DOHH2 (cell line): Measurements from ENCODE around the gene CFAP74.

Experiments used
- H3F3A ChIP-seq: fragments of 200-600 bp; sonication (generic), shearing (Covaris generic); 2 replicates; pipeline ENCODE4 v1.6.0; 2016; ENCODE audit warnings: antibody characterized with exemption, mild to moderate bottlenecking; ENCODE audit not compliant: control insufficient read depth, insufficient read depth
- H3K27ac ChIP-seq: fragments of 200-600 bp; sonication (generic); 2 replicates; pipeline ENCODE4 v1.5.1; 2014; ENCODE audit warnings: low read depth, mild to moderate bottlenecking, low read length, moderate library complexity
- H3K27me3 ChIP-seq: fragments of 200-600 bp; sonication (generic); 2 replicates; pipeline ENCODE4 v1.6.1; 2014; ENCODE audit warnings: mild to moderate bottlenecking, low read length, mixed read lengths; ENCODE audit not compliant: control insufficient read depth
- H3K36me3 ChIP-seq: fragments of 200-600 bp; sonication (generic); 2 replicates; pipeline ENCODE4 v1.6.1; 2014; ENCODE audit warnings: mild to moderate bottlenecking, low read length, moderate library complexity, mixed read lengths; ENCODE audit not compliant: control insufficient read depth
- H3K4me1 ChIP-seq: fragments of 200-600 bp; sonication (generic); 2 replicates; pipeline ENCODE4 v1.6.1; 2014; ENCODE audit warnings: mild to moderate bottlenecking, low read length, mixed read lengths; ENCODE audit not compliant: control insufficient read depth
- H3K4me2 ChIP-seq: fragments of 200-600 bp; sonication (generic); 2 replicates; pipeline ENCODE4 v1.6.0; 2014; ENCODE audit warnings: mild to moderate bottlenecking, low read length, moderate library complexity
- H3K4me3 ChIP-seq: fragments of 200-600 bp; sonication (generic); 2 replicates; pipeline ENCODE4 v1.5.1; 2014; ENCODE audit warnings: mild to moderate bottlenecking, low read length, mixed read lengths
- H3K79me2 ChIP-seq: fragments of 200-600 bp; sonication (generic); 2 replicates; pipeline ENCODE4 v1.6.1; 2014; ENCODE audit warnings: mild to moderate bottlenecking, low read length, mixed read lengths; ENCODE audit not compliant: control insufficient read depth
- H3K9me2 ChIP-seq: fragments of 200-600 bp; sonication (generic); replicated peaks from 2 replicates; pipeline ENCODE4 v1.6.1; 2014; ENCODE audit warnings: mild to moderate bottlenecking, low read length, mixed read lengths; ENCODE audit not compliant: control insufficient read depth
- H3K9me3 ChIP-seq: fragments of 200-600 bp; sonication (generic); 2 replicates; pipeline ENCODE4 v1.6.1; 2014; ENCODE audit warnings: antibody characterized with exemption, low read length, mixed read lengths; ENCODE audit not compliant: control insufficient read depth, insufficient read depth
- H4K20me1 ChIP-seq: fragments of 200-600 bp; sonication (generic); 2 replicates; pipeline ENCODE4 v1.6.0; 2014; ENCODE audit warnings: low read depth, mild to moderate bottlenecking, antibody characterized with exemption, low read length, moderate library complexity; ENCODE audit not compliant: control insufficient read depth, insufficient read depth
- EZH2phosphoT487 ChIP-seq: fragments of 200-600 bp; sonication (generic); IDR thresholded peaks from 2 replicates; pipeline ENCODE4 v1.6.1; 2017; ENCODE audit warnings: borderline replicate concordance, mild to moderate bottlenecking, antibody characterized with exemption, low read length, moderate library complexity, mixed read lengths
- TF ChIP-seq, protein P1 (sequence below): fragments of 200-600 bp; sonication (generic); IDR thresholded peaks from one replicate; pipeline ENCODE4 v1.5.1; 2014; ENCODE audit warnings: antibody characterized with exemption, mild to moderate bottlenecking, low read depth, low read length; ENCODE audit not compliant: poor library complexity, severe bottlenecking

Gene CFAP74

DNA sequence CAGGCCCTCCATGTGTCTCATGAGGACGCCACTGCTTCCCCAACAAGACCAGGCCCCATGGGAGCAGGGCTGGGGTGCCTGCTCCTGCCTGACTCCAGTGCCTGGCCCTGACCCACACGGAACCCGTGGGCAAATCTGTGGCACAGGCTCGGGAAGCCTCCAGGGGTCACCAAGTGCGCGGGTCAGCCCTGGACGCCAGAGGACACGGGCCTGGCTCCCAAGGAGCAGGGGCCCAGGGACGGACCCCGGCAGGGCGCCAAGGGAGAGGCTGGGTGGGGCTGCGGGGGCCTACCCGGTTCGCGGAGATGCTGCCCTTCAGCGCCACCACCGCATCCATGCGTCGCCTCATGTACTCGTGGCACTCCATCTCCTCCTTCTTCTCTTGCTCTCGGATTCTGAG is 31.9 kb downstream of the CFAP74 start:
- H3K9me2 ChIP-seq = no peaks in the 10 kb centered on the region
- H3K4me2 ChIP-seq = no peak overlapping the region
- H4K20me1 ChIP-seq = no peaks in the 10 kb centered on the region
- no peaks in the 10 kb centered on the region for H3K36me3 ChIP-seq
- no peaks in the 10 kb centered on the region for H3K27me3 ChIP-seq
- H3F3A ChIP-seq = no peaks in the 10 kb centered on the region
- peaks cover 18% of the 10 kb centered on the region; the same call in 1 of the 2 replicates for H3K9me3 ChIP-seq
- no peaks in the 10 kb centered on the region for H3K79me2 ChIP-seq
- no peak for TF ChIP-seq EZH2phosphoT487
- TF ChIP-seq, protein P1, sequence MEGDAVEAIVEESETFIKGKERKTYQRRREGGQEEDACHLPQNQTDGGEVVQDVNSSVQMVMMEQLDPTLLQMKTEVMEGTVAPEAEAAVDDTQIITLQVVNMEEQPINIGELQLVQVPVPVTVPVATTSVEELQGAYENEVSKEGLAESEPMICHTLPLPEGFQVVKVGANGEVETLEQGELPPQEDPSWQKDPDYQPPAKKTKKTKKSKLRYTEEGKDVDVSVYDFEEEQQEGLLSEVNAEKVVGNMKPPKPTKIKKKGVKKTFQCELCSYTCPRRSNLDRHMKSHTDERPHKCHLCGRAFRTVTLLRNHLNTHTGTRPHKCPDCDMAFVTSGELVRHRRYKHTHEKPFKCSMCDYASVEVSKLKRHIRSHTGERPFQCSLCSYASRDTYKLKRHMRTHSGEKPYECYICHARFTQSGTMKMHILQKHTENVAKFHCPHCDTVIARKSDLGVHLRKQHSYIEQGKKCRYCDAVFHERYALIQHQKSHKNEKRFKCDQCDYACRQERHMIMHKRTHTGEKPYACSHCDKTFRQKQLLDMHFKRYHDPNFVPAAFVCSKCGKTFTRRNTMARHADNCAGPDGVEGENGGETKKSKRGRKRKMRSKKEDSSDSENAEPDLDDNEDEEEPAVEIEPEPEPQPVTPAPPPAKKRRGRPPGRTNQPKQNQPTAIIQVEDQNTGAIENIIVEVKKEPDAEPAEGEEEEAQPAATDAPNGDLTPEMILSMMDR = no peak
- H3K27ac ChIP-seq = no peak overlapping the region
- H3K4me3 ChIP-seq = no peak overlapping the region
- H3K4me1 ChIP-seq = no peaks in the 10 kb centered on the region

DNA sequence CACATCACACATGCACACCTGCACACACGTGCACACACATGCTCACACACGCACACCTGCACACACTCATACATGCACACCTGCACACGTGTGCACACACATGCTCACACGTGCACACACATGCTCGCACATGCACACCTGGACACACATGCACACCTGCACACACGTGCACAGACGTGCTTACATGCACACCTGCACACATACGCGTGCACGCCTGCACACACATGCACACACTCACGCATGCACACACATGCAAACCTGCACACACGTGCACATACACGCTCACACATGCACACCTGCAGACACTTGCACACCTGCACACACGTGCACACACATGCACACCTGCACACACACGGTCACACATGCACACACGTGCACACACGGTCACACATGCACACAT is 32.6 kb downstream of the CFAP74 start:
- H3K9me3 ChIP-seq = peaks cover 18% of the 10 kb centered on the region; the same call in 1 of the 2 replicates
- no peak overlapping the region for H3K27ac ChIP-seq
- no peaks in the 10 kb centered on the region for H3F3A ChIP-seq
- no peak for TF ChIP-seq EZH2phosphoT487
- TF ChIP-seq, protein P1 = no peak
- no peaks in the 10 kb centered on the region for H4K20me1 ChIP-seq
- no peak overlapping the region for H3K4me2 ChIP-seq
- no peaks in the 10 kb centered on the region for H3K79me2 ChIP-seq
- H3K27me3 ChIP-seq = no peaks in the 10 kb centered on the region
- H3K9me2 ChIP-seq = no peaks in the 10 kb centered on the region
- no peak overlapping the region for H3K4me3 ChIP-seq
- H3K36me3 ChIP-seq = no peaks in the 10 kb centered on the region
- H3K4me1 ChIP-seq = no peaks in the 10 kb centered on the region

DNA sequence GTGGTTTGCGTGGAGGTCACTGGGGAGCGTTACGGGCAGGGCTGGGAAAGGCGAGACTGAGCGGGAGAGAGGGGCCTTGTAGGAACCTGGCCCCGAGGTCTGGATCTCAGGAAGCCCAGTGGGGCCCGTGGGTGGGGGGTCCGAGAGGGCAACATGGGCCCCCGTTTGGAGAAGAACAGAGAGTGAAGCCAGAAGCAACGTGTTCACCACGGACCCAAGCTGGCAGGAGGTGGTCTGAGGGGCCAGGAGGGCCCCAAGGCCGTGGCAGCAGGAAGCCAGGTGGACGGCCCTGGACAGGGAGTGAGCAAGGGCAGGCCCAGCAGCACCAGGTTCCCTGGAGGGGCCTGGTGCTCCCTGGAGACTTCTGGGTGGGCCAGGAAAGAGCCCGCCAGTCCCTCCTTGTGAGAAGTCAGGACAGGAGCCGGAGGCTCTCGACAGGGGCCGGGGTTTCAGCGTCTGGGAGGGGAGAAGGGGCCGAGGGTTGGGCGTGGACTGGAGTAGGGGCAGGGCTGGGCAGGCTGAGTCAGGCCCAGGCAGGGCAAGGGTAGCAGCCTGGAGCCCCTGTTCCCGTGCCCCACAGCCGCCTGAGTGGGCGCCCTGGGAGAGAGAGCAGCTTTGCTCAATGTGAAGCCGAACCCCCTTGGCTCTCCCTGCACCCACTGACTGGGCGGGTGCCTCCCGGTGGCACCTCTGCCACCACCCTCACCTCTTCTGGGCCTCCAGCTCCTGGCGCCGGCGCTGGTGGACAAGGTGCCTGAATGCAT is 33.5 kb downstream of the CFAP74 start:
- no peak overlapping the region for H3K27ac ChIP-seq
- no peaks in the 10 kb centered on the region for H3F3A ChIP-seq
- H3K9me3 ChIP-seq = peaks cover 18% of the 10 kb centered on the region; the same call in 1 of the 2 replicates
- no peak overlapping the region for H3K4me2 ChIP-seq
- no peaks in the 10 kb centered on the region for H3K79me2 ChIP-seq
- no peak for TF ChIP-seq EZH2phosphoT487
- TF ChIP-seq, protein P1 = no peak
- H3K4me1 ChIP-seq = no peaks in the 10 kb centered on the region
- no peaks in the 10 kb centered on the region for H3K27me3 ChIP-seq
- no peaks in the 10 kb centered on the region for H3K36me3 ChIP-seq
- H4K20me1 ChIP-seq = no peaks in the 10 kb centered on the region
- H3K4me3 ChIP-seq = no peak overlapping the region
- no peaks in the 10 kb centered on the region for H3K9me2 ChIP-seq
